ENCODE measurements around the gene ZGPAT.
"Not testable (repeated sequence)": the region's sequence is repeated elsewhere in the genome, so short reads cannot be mapped to it uniquely, and the experiment has no call there.

Gene ZGPAT, protein sequence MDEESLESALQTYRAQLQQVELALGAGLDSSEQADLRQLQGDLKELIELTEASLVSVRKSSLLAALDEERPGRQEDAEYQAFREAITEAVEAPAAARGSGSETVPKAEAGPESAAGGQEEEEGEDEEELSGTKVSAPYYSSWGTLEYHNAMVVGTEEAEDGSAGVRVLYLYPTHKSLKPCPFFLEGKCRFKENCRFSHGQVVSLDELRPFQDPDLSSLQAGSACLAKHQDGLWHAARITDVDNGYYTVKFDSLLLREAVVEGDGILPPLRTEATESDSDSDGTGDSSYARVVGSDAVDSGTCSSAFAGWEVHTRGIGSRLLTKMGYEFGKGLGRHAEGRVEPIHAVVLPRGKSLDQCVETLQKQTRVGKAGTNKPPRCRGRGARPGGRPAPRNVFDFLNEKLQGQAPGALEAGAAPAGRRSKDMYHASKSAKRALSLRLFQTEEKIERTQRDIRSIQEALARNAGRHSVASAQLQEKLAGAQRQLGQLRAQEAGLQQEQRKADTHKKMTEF

DNA sequence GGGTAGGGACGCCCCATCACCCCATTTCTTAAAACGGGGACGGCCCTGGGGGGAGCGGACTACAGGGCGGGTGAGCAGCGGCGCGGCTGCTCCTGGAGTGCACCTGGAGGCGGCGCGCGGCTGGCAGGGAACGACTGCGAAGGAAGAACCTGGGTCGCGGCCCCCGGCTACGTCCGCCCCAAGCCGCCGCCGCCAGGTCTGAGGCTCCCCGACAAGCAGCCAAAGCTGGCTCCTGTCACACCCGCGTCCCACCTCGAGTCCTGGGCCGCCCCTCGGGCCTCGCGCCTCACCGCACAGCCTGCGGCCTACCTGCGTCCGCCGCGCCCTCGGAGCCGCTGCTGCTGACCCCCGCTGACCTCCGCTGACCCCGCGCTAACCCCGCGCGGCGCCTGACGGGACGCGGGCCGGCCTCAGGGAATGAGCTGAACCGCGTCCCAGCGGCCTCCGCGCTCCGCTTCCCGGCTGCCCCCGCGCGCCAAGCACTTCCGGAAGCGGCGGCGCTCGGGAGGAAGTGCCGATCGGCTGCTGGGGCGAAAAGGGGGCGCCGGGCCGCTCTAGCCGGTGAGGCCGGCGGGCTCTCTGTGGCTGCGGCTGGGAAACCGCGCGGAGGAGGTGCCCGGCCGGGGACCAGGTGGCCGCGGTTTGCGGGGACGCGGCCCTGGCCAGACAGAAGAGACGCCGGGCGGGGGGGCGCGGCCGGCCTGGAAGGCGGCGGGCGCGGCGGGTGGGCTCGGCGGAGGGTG lies at the start of gene ZGPAT, which contains the start of gene ARFRP1:
Gene ZGPAT, plus strand, starts transcription at position 482 of the 743 bp plus-strand sequence. CDS start 542 bp downstream, outside the sequence.
Gene ARFRP1, minus strand, starts transcription at position 419 of the 743 bp plus-strand sequence. CDS start 885 bp downstream, outside the sequence.
- Histone ChIP-seq H2AFZ (ENCODE audit: low read depth) (peak within 1 kb of the TSS; percentile 42), H3K4me1 (ENCODE audit: low read depth, poor library complexity, severe bottlenecking) (peaks cover 20% of the 10 kb centered on the region), H3K9ac (peak within 1 kb of the TSS; percentile 52), H3K36me3 (ENCODE audit: insufficient read depth) (no peaks in the 10 kb centered on the region; the same call in 1 of the 2 replicates), H4K20me1 (ENCODE audit: insufficient read depth) (peaks cover 3% of the 10 kb centered on the region; the same call in 1 of the 2 replicates), H3K79me2 (ENCODE audit: insufficient read depth, low read depth) (peaks cover 53% of the 10 kb centered on the region; the same call in 1 of the 2 replicates), H3K4me2 (peak within 1 kb of the TSS; percentile 86), H3K4me3 (IDR thresholded peaks at IDR 0.05; ENCODE audit: insufficient read depth, low read depth, low read length) (no peak within 1 kb of the TSS), H3K27ac (peak within 1 kb of the TSS; percentile 53), H3K27me3 (ENCODE audit: insufficient read depth, low read depth) (no peaks in the 10 kb centered on the region)
- TF ChIP-seq, protein P1, sequence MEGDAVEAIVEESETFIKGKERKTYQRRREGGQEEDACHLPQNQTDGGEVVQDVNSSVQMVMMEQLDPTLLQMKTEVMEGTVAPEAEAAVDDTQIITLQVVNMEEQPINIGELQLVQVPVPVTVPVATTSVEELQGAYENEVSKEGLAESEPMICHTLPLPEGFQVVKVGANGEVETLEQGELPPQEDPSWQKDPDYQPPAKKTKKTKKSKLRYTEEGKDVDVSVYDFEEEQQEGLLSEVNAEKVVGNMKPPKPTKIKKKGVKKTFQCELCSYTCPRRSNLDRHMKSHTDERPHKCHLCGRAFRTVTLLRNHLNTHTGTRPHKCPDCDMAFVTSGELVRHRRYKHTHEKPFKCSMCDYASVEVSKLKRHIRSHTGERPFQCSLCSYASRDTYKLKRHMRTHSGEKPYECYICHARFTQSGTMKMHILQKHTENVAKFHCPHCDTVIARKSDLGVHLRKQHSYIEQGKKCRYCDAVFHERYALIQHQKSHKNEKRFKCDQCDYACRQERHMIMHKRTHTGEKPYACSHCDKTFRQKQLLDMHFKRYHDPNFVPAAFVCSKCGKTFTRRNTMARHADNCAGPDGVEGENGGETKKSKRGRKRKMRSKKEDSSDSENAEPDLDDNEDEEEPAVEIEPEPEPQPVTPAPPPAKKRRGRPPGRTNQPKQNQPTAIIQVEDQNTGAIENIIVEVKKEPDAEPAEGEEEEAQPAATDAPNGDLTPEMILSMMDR (conservative IDR thresholded peaks at IDR 0.05; ENCODE audit: low read depth, low read length) = no peak

DNA sequence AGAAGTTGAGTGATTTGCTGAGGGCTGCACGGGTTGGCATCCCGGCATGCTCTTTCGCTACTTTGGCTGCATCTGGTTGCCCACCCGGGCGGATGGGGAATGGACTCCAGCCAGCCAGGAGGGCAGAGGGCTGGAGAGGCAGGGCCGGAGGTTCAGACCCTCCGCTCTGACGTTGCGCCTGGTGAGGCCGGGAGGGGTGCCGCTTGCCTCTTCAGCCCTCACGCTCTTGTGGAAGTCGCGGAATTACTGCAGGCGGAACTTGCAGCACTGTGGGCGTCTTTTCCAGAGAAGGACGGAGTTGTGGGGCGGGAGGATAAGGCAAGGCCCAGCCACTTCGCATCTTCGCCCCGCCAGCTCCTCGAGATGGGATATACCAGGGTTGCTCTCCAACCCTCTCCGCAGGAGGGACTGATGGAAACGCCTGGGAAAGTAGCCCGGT lies 49.1 kb upstream of the ZGPAT start:
- no peaks in the 10 kb centered on the region; the same call in 1 of the 2 replicates for H3K79me2 ChIP-seq (ENCODE audit: insufficient read depth, low read depth)
- H2AFZ ChIP-seq (ENCODE audit: low read depth) = peak overlapping the region; percentile 85
- peak overlapping the region; percentile 91 for H3K4me2 ChIP-seq
- peak overlapping the region; percentile 67; the same call in 1 of the 2 replicates for H3K9ac ChIP-seq
- no peaks in the 10 kb centered on the region for H4K20me1 ChIP-seq (ENCODE audit: insufficient read depth)
- TF ChIP-seq, protein P1 (conservative IDR thresholded peaks at IDR 0.05; ENCODE audit: low read depth, low read length) = no peak
- H3K27ac ChIP-seq = no peak overlapping the region
- H3K36me3 ChIP-seq (ENCODE audit: insufficient read depth) = no peaks in the 10 kb centered on the region
- H3K4me3 ChIP-seq (IDR thresholded peaks at IDR 0.05; ENCODE audit: insufficient read depth, low read depth, low read length) = no peak overlapping the region
- no peaks in the 10 kb centered on the region for H3K4me1 ChIP-seq (ENCODE audit: low read depth, poor library complexity, severe bottlenecking)
- H3K27me3 ChIP-seq (ENCODE audit: insufficient read depth, low read depth) = peaks cover 22% of the 10 kb centered on the region

DNA sequence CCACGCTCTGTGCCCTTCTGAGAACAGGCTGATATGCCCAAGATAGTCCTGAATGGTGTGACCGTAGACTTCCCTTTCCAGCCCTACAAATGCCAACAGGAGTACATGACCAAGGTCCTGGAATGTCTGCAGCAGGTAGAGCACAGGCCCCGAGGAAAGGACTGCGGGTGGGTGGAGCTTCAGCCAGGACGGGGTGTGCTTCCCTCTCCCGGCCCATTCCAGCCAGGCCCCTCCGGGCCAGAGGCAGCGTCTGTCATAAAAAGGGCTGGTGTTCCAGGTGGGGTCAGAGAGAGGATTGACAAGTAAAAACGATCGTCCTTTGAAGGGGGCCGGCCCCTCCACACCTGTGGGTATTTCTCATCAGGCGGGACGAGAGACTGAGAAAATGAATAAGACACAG lies 48.5 kb upstream of the ZGPAT start:
- H3K4me2 ChIP-seq = peak overlapping the region; percentile 91; the same call in 1 of the 2 replicates
- H3K27ac ChIP-seq = no peak overlapping the region
- no peak overlapping the region for H2AFZ ChIP-seq (ENCODE audit: low read depth)
- no peaks in the 10 kb centered on the region; the same call in 1 of the 2 replicates for H3K79me2 ChIP-seq (ENCODE audit: insufficient read depth, low read depth)
- no peak overlapping the region for H3K9ac ChIP-seq
- TF ChIP-seq, protein P1 (conservative IDR thresholded peaks at IDR 0.05; ENCODE audit: low read depth, low read length) = no peak
- H3K4me3 ChIP-seq (IDR thresholded peaks at IDR 0.05; ENCODE audit: insufficient read depth, low read depth, low read length) = no peak overlapping the region
- H4K20me1 ChIP-seq (ENCODE audit: insufficient read depth) = no peaks in the 10 kb centered on the region
- no peaks in the 10 kb centered on the region for H3K36me3 ChIP-seq (ENCODE audit: insufficient read depth)
- no peaks in the 10 kb centered on the region for H3K4me1 ChIP-seq (ENCODE audit: low read depth, poor library complexity, severe bottlenecking)
- H3K27me3 ChIP-seq (ENCODE audit: insufficient read depth, low read depth) = peaks cover 18% of the 10 kb centered on the region

DNA sequence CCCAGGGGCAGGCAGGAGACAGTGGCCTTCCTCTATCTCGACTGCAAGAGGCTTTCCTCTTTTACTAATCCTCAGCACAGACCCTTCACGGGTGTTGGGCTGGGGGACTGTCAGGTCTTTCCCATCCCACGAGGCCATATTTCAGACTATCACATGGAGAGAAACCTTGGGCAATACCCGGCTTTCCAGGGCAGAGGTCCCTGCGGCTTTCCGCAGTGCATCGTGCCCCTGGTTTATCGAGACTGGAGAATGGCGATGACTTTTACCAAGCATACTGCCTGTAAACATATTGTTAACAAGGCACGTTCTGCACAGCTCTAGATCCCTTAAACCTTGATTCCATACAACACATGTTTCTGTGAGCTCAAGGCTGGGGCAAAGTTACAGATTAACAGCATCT lies 47.7 kb upstream of the ZGPAT start:
- not testable (repeated sequence) for H3K4me3 ChIP-seq (IDR thresholded peaks at IDR 0.05; ENCODE audit: insufficient read depth, low read depth, low read length); H4K20me1 ChIP-seq (ENCODE audit: insufficient read depth); H2AFZ ChIP-seq (ENCODE audit: low read depth); H3K4me2 ChIP-seq; H3K27me3 ChIP-seq (ENCODE audit: insufficient read depth, low read depth); H3K36me3 ChIP-seq (ENCODE audit: insufficient read depth); H3K9ac ChIP-seq; H3K27ac ChIP-seq; H3K4me1 ChIP-seq (ENCODE audit: low read depth, poor library complexity, severe bottlenecking); H3K79me2 ChIP-seq (ENCODE audit: insufficient read depth, low read depth)

Measured in KMS-11 (cell line).